Measurements from ENCODE around the gene ADGRV1. TPM values are rescaled to one million over a fixed set of nuclear protein-coding genes. Genes with fewer than 3 reads are reported as not detected.

ADGRV1 gene
- total and polyA plus RNA-seq, 9 of the 15 experiments (the other 6 are each of a cell fraction or from before 2014, with no cell fraction given), result 21.7 to 156 (median 58.2) TPM

DNA sequence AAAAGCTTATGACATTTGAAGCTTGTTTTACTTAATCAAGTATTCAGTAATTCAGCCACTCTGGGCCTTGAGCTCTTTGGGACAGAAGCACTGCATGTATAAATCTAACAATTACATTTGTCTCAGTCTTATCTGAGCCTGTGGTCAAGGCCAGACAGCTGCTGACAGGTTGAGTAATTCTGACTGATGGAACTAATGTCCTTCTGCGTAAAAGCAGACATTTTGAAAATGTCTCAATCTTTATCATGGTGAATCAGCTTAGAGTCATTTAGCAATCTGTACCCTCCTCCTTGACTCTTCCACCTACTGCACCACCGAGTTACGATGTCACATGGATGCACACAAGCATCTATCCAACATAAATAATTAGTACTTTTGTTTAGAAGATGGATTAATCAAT, 424.6 kb downstream of the ADGRV1 start (continued):
- TF ChIP-seq NFRKB (IDR thresholded peaks at IDR 0.05; ENCODE audit: low read depth) (no peak), ZNF3 (CRISPR knock-in tag; IDR thresholded peaks at IDR 0.05) (no peak), ARID1B (IDR thresholded peaks at IDR 0.05) (peak; percentile 99), MCM2 (IDR thresholded peaks at IDR 0.05; ENCODE audit: low read depth) (no peak), FOXJ3 (CRISPR knock-in tag; IDR thresholded peaks at IDR 0.05) (no peak), POLR2H (tag; IDR thresholded peaks at IDR 0.05; ENCODE audit: low read depth) (peak; percentile 46; the same call in 1 of the 2 replicates), TEAD1 (CRISPR knock-in tag; IDR thresholded peaks at IDR 0.05) (peak in 1 of 2 experiments; percentile 97; a peak in 2 of 4 replicates), KLF16 (IDR thresholded peaks at IDR 0.05) (peak; percentile 96), ZNF232 (CRISPR knock-in tag; IDR thresholded peaks at IDR 0.05) (no peak), NBN (IDR thresholded peaks at IDR 0.05; ENCODE audit: low read depth) (peak; percentile 84), MECOM (CRISPR knock-in tag; IDR thresholded peaks at IDR 0.05) (peak; percentile 88), MTF1 (CRISPR knock-in tag; IDR thresholded peaks at IDR 0.05; ENCODE audit: borderline replicate concordance) (no peak), SMARCC2 (IDR thresholded peaks at IDR 0.05; ENCODE audit: low read depth) (peak; percentile 98), ZNF778 (CRISPR knock-in tag; IDR thresholded peaks at IDR 0.05) (no peak), CHD1 (IDR thresholded peaks at IDR 0.05; ENCODE audit: low read length) (no peak), MTA3 (IDR thresholded peaks at IDR 0.05; ENCODE audit: borderline replicate concordance) (peak; percentile 47), HDAC8 (tag; IDR thresholded peaks at IDR 0.05) (no peak), ELF2 (CRISPR knock-in tag; IDR thresholded peaks at IDR 0.05) (no peak), RBBP5 (IDR thresholded peaks at IDR 0.05; ENCODE audit: borderline replicate concordance, insufficient read depth, low read length, poor library complexity, severe bottlenecking) (no peak), MAFG (tag; conservative IDR thresholded peaks at IDR 0.05) (peak; percentile 46)
- TF ChIP-seq, protein P1, sequence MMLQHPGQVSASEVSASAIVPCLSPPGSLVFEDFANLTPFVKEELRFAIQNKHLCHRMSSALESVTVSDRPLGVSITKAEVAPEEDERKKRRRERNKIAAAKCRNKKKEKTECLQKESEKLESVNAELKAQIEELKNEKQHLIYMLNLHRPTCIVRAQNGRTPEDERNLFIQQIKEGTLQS (IDR thresholded peaks at IDR 0.05), result peak; percentile 88
- TF ChIP-seq, protein P1 (CRISPR knock-in tag; conservative IDR thresholded peaks at IDR 0.05), result peak; percentile 53; the same call in 1 of the 2 replicates
- TF ChIP-seq, protein P2, sequence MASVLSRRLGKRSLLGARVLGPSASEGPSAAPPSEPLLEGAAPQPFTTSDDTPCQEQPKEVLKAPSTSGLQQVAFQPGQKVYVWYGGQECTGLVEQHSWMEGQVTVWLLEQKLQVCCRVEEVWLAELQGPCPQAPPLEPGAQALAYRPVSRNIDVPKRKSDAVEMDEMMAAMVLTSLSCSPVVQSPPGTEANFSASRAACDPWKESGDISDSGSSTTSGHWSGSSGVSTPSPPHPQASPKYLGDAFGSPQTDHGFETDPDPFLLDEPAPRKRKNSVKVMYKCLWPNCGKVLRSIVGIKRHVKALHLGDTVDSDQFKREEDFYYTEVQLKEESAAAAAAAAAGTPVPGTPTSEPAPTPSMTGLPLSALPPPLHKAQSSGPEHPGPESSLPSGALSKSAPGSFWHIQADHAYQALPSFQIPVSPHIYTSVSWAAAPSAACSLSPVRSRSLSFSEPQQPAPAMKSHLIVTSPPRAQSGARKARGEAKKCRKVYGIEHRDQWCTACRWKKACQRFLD (CRISPR knock-in tag; IDR thresholded peaks at IDR 0.05), result peak; percentile 97
- TF ChIP-seq, protein P3, sequence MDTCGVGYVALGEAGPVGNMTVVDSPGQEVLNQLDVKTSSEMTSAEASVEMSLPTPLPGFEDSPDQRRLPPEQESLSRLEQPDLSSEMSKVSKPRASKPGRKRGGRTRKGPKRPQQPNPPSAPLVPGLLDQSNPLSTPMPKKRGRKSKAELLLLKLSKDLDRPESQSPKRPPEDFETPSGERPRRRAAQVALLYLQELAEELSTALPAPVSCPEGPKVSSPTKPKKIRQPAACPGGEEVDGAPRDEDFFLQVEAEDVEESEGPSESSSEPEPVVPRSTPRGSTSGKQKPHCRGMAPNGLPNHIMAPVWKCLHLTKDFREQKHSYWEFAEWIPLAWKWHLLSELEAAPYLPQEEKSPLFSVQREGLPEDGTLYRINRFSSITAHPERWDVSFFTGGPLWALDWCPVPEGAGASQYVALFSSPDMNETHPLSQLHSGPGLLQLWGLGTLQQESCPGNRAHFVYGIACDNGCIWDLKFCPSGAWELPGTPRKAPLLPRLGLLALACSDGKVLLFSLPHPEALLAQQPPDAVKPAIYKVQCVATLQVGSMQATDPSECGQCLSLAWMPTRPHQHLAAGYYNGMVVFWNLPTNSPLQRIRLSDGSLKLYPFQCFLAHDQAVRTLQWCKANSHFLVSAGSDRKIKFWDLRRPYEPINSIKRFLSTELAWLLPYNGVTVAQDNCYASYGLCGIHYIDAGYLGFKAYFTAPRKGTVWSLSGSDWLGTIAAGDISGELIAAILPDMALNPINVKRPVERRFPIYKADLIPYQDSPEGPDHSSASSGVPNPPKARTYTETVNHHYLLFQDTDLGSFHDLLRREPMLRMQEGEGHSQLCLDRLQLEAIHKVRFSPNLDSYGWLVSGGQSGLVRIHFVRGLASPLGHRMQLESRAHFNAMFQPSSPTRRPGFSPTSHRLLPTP (IDR thresholded peaks at IDR 0.05; ENCODE audit: borderline replicate concordance, extremely low read depth, insufficient read length), result no peak
- TF ChIP-seq, protein P4, sequence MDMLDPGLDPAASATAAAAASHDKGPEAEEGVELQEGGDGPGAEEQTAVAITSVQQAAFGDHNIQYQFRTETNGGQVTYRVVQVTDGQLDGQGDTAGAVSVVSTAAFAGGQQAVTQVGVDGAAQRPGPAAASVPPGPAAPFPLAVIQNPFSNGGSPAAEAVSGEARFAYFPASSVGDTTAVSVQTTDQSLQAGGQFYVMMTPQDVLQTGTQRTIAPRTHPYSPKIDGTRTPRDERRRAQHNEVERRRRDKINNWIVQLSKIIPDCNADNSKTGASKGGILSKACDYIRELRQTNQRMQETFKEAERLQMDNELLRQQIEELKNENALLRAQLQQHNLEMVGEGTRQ (CRISPR knock-in tag; IDR thresholded peaks at IDR 0.05), result no peak

Measured in K562 (cell line).